WI38 (cell line): ENCODE measurements around the gene OR6N2.

Source experiments
- H3K4me3 ChIP-seq: 2 replicates; pipeline ENCODE4 v1.5.1; 2011; ENCODE audit warnings: low read depth, mild to moderate bottlenecking, control low read depth, low read length
- CTCF ChIP-seq: IDR thresholded peaks from 2 replicates; pipeline ENCODE4 v1.5.1; 2012; ENCODE audit warnings: low read depth, mild to moderate bottlenecking, control low read depth, low read length

Gene OR6N2

GRCh38 chr1:158754420-158754819, 26.6 kb downstream of the OR6N2 start, which contains the start of gene OR6K6:
Gene OR6K6 (plus strand): TSS chr1:158754720. CDS start chr1:158754888, 168 bp downstream.
- no peak for TF ChIP-seq CTCF
- H3K4me3 ChIP-seq: no peak within 1 kb of the TSS

DNA sequence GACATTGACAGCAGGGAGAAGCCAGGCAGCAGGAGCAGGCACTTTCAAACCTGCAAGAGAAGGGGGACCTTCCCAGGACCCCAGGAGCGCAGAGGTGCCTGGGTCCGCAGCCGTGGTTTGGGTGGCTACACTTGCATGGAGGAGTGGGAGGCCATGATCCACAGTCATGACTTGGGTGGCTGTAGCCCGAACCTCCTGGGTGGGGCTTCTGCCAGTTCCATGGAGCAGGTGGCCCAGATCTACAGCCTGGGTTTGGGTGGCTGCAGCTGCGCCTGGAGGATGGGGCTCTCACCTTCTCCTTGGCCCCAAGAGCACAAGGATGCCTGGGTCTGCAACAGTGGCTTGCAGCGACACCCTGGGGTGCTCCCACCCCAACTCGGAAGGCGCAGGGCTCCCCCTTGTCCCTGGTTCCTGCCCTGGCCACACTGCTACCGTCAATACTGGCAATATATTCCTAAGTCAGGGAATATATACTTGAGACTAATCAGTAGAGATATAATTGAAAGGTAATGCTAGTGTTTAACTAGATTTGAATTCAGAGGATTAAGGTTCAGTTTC, 28.8 kb downstream of the OR6N2 start:
- TF ChIP-seq CTCF: no peak
- no peak overlapping the region for H3K4me3 ChIP-seq

DNA sequence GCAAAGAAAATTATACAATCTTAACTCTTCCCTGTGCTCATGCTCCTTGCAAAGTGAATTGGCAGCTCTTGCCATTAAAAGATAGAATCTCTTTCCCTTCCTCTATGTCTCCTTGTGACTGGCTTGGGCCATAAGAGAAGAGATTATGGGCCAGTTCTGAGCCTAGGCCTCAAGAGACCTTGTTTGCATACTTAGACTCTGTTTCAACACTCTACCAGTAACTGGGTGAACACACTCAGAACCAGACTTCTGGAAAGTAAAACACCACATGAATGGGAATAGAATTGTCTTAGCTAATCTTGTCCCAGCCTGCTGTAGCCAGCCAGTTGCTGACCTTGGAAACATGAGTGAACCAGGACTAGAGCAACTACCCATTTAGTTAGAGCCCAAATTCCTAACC, 45.2 kb downstream of the OR6N2 start:
- no peak overlapping the region for H3K4me3 ChIP-seq
- no peak for TF ChIP-seq CTCF

GRCh38 chr1:158732524-158732923, 48.5 kb downstream of the OR6N2 start:
- TF ChIP-seq CTCF: no peak
- H3K4me3 ChIP-seq: no peak overlapping the region

- TF ChIP-seq CTCF: no peak
These were observed 49.3 kb downstream of the OR6N2 start for GRCh38 chr1:158731707-158732106.

DNA sequence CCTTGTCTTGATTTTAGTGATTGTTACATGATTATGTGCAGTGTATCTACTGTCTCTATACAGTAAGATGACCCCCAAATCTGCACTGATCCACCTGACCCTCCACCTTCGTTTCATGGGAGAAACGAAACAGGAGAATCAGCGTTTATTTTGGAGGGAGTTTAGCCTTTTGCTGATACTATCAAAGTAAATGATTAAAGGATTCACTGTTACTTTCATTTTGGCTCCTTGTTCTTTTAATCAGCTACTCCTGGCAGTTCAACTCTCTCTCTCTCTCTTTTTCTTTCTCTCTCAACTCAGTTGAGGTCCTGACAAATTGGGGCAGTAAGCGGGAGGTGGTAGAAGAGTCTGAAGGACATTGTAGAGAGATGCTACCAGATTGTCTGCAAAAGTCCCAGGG, 50.6 kb downstream of the OR6N2 start:
- TF ChIP-seq CTCF: no peak
- H3K4me3 ChIP-seq: no peak overlapping the region

More at GRCh38 chr1:158731707-158732106, 49.3 kb downstream of the OR6N2 start:
- no peak overlapping the region for H3K4me3 ChIP-seq

- H3K4me3 ChIP-seq: no peak overlapping the region
- TF ChIP-seq CTCF: no peak
These were observed 52.3 kb downstream of the OR6N2 start for GRCh38 chr1:158728510-158729225.
